Neuronal stem cell (in vitro differentiated cells): Measurements from ENCODE around the gene GGTLC1.
"Not testable (repeated sequence)": the region's sequence is repeated elsewhere in the genome, so short reads cannot be mapped to it uniquely, and the experiment has no call there.

Source experiments
- DNase-seq: peaks from one replicate; pipeline ENCODE4 v3.0.0-alpha.2; 2013; ENCODE audit warnings: low spot score
- H2AFZ ChIP-seq: one replicate; pipeline ENCODE4 v1.6.1; 2013; ENCODE audit warnings: mild to moderate bottlenecking, low read length, inconsistent platforms
- H2AK5ac ChIP-seq: 2 replicates; pipeline ENCODE4 v1.6.1; 2013; ENCODE audit warnings: low read depth, mild to moderate bottlenecking, inconsistent platforms, low read length, moderate library complexity, mixed read lengths
- H2BK120ac ChIP-seq: 2 replicates; pipeline ENCODE4 v1.6.1; 2013; ENCODE audit warnings: low read depth, mild to moderate bottlenecking, inconsistent platforms, low read length, moderate library complexity, mixed read lengths
- H2BK12ac ChIP-seq: one replicate; pipeline ENCODE4 v1.6.1; 2013; ENCODE audit warnings: low read length, inconsistent platforms
- H2BK15ac ChIP-seq: 2 replicates; pipeline ENCODE4 v1.6.1; 2013; ENCODE audit warnings: mild to moderate bottlenecking, low read length, inconsistent platforms, mixed read lengths
- H2BK5ac ChIP-seq: one replicate; pipeline ENCODE4 v1.6.1; 2013; ENCODE audit warnings: inconsistent platforms, mild to moderate bottlenecking, low read length, moderate library complexity
- H3K14ac ChIP-seq: one replicate; pipeline ENCODE4 v1.6.1; 2013; ENCODE audit warnings: low read length, inconsistent platforms
- H3K18ac ChIP-seq: 2 replicates; pipeline ENCODE4 v1.6.1; 2013; ENCODE audit warnings: low read length, inconsistent platforms
- H3K23ac ChIP-seq: 2 replicates; pipeline ENCODE4 v1.6.1; 2013; ENCODE audit warnings: low read depth, mild to moderate bottlenecking, mixed read lengths, low read length, inconsistent platforms; ENCODE audit not compliant: poor library complexity
- H3K27ac ChIP-seq: replicated peaks from 3 replicates; pipeline ENCODE4 v1.5.1; 2013; ENCODE audit warnings: low read length, inconsistent platforms
- H3K27me3 ChIP-seq, 3 experiments: 2 replicates each; pipeline ENCODE4 v1.6.1; 2013; ENCODE audit warnings: low read length in 3 of 3, mild to moderate bottlenecking in 2 of 3, inconsistent platforms in 1 of 3, low read depth in 1 of 3, mixed read lengths in 1 of 3, moderate library complexity in 1 of 3; ENCODE audit not compliant: control insufficient read depth in 3 of 3, insufficient read depth in 3 of 3
- H3K36me3 ChIP-seq, 2 donors: replicated peaks in 1 of 2; 2 replicates each; pipeline ENCODE4 v1.6.1; 2013; ENCODE audit warnings: low read length in 2 of 2; ENCODE audit not compliant: control insufficient read depth in 2 of 2, insufficient read depth in 2 of 2
- H3K4ac ChIP-seq: 2 replicates; pipeline ENCODE4 v1.6.1; 2013; ENCODE audit warnings: inconsistent platforms, mild to moderate bottlenecking, low read length, moderate library complexity
- H3K4me1 ChIP-seq, 2 donors: 1 replicate in 1 of 2; 2 replicates in 1 of 2; pipeline ENCODE4 v1.6.1; 2013; ENCODE audit warnings: low read length in 2 of 2, low read depth in 1 of 2; ENCODE audit not compliant: control insufficient read depth in 2 of 2, insufficient read depth in 1 of 2
- H3K4me2 ChIP-seq: one replicate; pipeline ENCODE4 v1.6.1; 2013; ENCODE audit warnings: mild to moderate bottlenecking, low read length, inconsistent platforms; ENCODE audit not compliant: insufficient read depth, poor library complexity, severe bottlenecking
- H3K4me3 ChIP-seq, 2 donors: 2 replicates each; pipeline ENCODE4 v1.5.1; 2013; ENCODE audit warnings: low read length in 2 of 2, mild to moderate bottlenecking in 2 of 2, inconsistent platforms in 1 of 2, moderate library complexity in 1 of 2
- H3K79me1 ChIP-seq: one replicate; pipeline ENCODE4 v1.6.1; 2013; ENCODE audit warnings: low read depth, mild to moderate bottlenecking, inconsistent platforms, low read length, moderate library complexity
- H3K9ac ChIP-seq: one replicate; pipeline ENCODE4 v1.6.1; 2013; ENCODE audit warnings: mild to moderate bottlenecking, low read depth, low read length, inconsistent platforms; ENCODE audit not compliant: poor library complexity
- H3K9me3 ChIP-seq, 2 donors: replicated peaks in 1 of 2; 2 replicates each; pipeline versions ENCODE3 to v1.6.1; 2013; ENCODE audit warnings: low read length in 2 of 2, mild to moderate bottlenecking in 2 of 2, inconsistent platforms in 1 of 2, low read depth in 1 of 2, mixed read lengths in 1 of 2, moderate library complexity in 1 of 2; ENCODE audit not compliant: control insufficient read depth in 2 of 2, insufficient read depth in 1 of 2
- H4K8ac ChIP-seq: one replicate; pipeline ENCODE4 v1.6.1; 2013; ENCODE audit warnings: low read depth, mild to moderate bottlenecking, inconsistent platforms, low read length, moderate library complexity
- H4K91ac ChIP-seq: one replicate; pipeline ENCODE4 v1.6.1; 2013; ENCODE audit warnings: low read length, low read depth, mild to moderate bottlenecking, inconsistent platforms; ENCODE audit not compliant: poor library complexity
- WGBS, 2 donors: extraction: QIAGEN DNeasy Blood & Tissue Kit; methylation state at CpG; one replicate each; pipeline ENCODE4 v1.1.7; 2013; ENCODE audit warnings: missing lambda C conversion rate in 2 of 2, mixed read lengths in 1 of 2; ENCODE audit not compliant: insufficient read length in 2 of 2, insufficient replicate concordance in 1 of 2; ENCODE audit errors: extremely low coverage in 2 of 2; 5-methylcytosine and 5-hydroxymethylcytosine counted together

Gene GGTLC1

DNA sequence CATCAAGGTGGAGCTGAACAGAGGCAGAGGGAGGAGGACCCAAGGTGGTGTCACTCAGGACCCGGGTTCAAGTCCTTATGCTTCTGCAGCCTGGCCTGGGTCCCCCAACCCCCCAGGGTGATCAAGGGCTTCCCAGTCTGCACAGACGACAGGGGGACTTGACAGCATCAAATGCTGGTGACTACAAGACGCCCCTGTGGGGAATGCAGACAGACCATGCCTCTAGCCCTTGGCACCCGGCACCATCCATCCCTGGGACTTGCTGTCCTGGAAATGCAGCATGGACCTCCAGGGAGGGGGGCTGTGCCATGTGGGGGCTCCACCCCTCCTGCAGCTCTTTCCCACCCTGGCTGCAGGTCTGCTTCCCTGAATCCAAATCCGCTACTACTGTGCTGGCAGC lies 7.1 kb downstream of the GGTLC1 start:
- H3K4me1 ChIP-seq, H2BK12ac ChIP-seq, H3K36me3 ChIP-seq, H2BK5ac ChIP-seq, H2AK5ac ChIP-seq, H2BK120ac ChIP-seq, H3K18ac ChIP-seq, H3K4me3 ChIP-seq, H3K4me2 ChIP-seq, H4K91ac ChIP-seq, DNase-seq, H3K23ac ChIP-seq, H3K79me1 ChIP-seq, H3K4ac ChIP-seq, H3K27me3 ChIP-seq, H4K8ac ChIP-seq, H2BK15ac ChIP-seq, H3K9ac ChIP-seq, H2AFZ ChIP-seq, H3K27ac ChIP-seq, H3K9me3 ChIP-seq, H3K14ac ChIP-seq: not testable (repeated sequence)
- WGBS, 2 donors, result no CpG with 5 or more reads among the region's 5 CpGs

DNA sequence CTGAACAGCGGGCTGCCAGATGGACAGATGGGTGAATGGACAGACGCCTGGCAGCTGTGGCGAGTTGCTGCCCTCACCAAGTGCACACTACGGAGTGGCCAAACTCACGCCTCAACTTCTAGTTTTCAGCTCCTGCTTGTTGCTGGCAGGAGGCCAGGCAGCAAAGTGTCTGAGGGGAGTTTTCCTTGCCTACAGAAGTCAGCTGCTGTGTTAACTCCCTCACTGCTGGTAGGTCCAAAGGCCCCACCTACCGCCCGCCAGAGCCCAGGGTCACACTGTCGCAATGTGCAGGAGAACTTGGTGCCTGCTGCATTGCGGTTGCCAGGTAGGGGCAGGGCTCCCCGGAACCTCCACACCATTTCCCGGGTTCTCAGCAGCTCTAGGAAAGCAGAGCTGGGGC lies 7.6 kb downstream of the GGTLC1 start:
- not testable (repeated sequence) for H3K9ac ChIP-seq, H3K9me3 ChIP-seq, H3K27ac ChIP-seq, H3K18ac ChIP-seq, H3K14ac ChIP-seq, H2BK15ac ChIP-seq, H4K91ac ChIP-seq, H3K36me3 ChIP-seq, H4K8ac ChIP-seq, H3K4me1 ChIP-seq, H3K4me3 ChIP-seq, H3K27me3 ChIP-seq, H2BK120ac ChIP-seq, H2BK12ac ChIP-seq, H3K4ac ChIP-seq, H2AFZ ChIP-seq, H2BK5ac ChIP-seq, H3K23ac ChIP-seq, DNase-seq, H3K79me1 ChIP-seq, H3K4me2 ChIP-seq, H2AK5ac ChIP-seq
- WGBS, 2 donors, result no CpG with 5 or more reads among the region's 11 CpGs

DNA sequence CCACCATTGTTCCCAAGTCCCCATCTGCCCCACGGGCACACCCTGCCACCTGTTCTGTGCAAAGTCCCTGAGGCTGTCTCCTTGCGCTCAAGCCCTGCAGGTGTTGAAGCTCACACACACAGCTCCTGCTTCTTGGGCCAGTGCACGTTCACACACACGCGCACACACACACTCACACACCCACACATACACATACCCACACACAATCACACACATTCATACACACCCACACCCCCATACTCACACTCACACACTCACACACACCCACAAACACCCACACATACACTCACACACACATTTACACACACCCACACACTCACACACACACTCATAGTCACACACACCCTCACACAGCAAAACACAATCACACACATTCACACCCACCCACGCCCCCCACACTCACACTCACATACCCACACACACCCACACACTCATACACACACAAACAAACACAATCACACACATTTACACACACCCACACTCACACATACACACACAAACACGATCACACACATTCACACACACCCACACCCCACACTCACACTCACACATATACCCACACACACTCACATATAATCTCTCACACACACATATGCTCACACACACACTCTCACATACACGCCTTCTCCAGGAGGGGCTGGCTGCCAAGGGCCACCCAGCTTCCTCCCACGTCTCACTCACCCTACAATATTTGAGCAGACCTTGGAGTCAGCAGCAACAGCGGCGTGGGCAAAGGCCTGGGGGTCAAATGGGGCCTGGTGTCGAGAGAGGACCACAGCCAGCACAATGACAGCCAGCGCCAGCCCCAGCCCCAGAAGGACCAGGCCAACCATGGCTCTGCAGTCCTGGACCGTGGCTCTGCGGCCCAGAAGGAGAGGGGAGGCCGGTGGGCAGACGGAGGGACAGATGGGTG lies 8.4 kb downstream of the GGTLC1 start:
- H3K4ac ChIP-seq, result peak overlapping the region; percentile 84
- not testable (repeated sequence) for H3K14ac ChIP-seq, DNase-seq, H3K4me3 ChIP-seq, H2BK12ac ChIP-seq, H3K4me2 ChIP-seq, H3K27ac ChIP-seq, H3K79me1 ChIP-seq, H2AK5ac ChIP-seq, H2AFZ ChIP-seq, H3K4me1 ChIP-seq, H3K27me3 ChIP-seq, H3K36me3 ChIP-seq, H2BK120ac ChIP-seq, H3K9me3 ChIP-seq, H2BK15ac ChIP-seq, H4K91ac ChIP-seq, H2BK5ac ChIP-seq
- H4K8ac ChIP-seq, result peak overlapping the region; percentile 92
- peak overlapping the region; percentile 64 for H3K18ac ChIP-seq
- peak overlapping the region; percentile 65 for H3K23ac ChIP-seq
- peak overlapping the region; percentile 60 for H3K9ac ChIP-seq
- WGBS, 2 donors, result 99% methylated on average over 5 of the region's 17 CpGs; no CpG with 5 or more reads in 1 of the 2 donors

DNA sequence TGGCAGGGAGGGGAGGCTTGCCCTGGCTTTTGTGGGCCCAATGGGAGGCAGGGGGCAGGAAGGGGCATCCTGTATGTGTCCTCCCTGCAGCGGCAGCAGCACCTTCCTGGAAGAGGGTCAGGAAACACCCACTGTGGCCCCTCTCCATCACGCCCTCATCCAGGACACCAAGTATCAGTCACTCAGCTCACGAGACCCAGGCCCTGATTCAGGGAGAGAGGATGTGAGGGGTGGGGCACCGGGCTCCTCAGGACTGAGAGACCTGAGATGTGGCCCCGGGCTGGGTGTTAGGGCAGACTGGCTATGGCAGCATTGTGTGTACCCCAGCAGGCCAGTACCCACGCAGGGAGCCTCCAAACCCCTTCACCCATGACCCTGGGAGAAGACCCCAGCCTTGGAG lies 9.2 kb downstream of the GGTLC1 start:
- not testable (repeated sequence) for H3K4me2 ChIP-seq, DNase-seq, H2AK5ac ChIP-seq, H3K9me3 ChIP-seq, H2BK120ac ChIP-seq, H3K27ac ChIP-seq, H3K9ac ChIP-seq, H3K4me3 ChIP-seq, H2AFZ ChIP-seq, H2BK12ac ChIP-seq, H3K18ac ChIP-seq, H3K36me3 ChIP-seq, H2BK15ac ChIP-seq, H3K23ac ChIP-seq, H4K91ac ChIP-seq, H3K79me1 ChIP-seq, H3K4ac ChIP-seq, H3K27me3 ChIP-seq, H3K4me1 ChIP-seq, H3K14ac ChIP-seq, H4K8ac ChIP-seq, H2BK5ac ChIP-seq
- WGBS, 2 donors, result no CpG with 5 or more reads among the region's 6 CpGs
